Uterus (tissue), 4 donors: ENCODE data around the gene RAB7A. TPM values are rescaled to one million over a fixed set of nuclear protein-coding genes. Genes with fewer than 3 reads are reported as not detected.

Experiments
- DNase-seq, 2 donors: peaks; one replicate each; pipeline ENCODE4 v3.0.0-alpha.2; 2019 to 2020
- H3K27ac ChIP-seq, 2 donors: fragments of 200-600 bp; sonication (generic); 1 replicate in 1 of 2; 2 replicates in 1 of 2; pipeline ENCODE4 v1.5.1; 2016 to 2018
- H3K27me3 ChIP-seq, 2 donors: fragments of 200-600 bp; sonication (generic); one replicate each; pipeline ENCODE4 v1.5.1; 2018 to 2019; ENCODE audit warnings: control low read depth in 1 of 2
- H3K36me3 ChIP-seq, 2 donors: fragments of 200-600 bp; sonication (generic); one replicate each; pipeline ENCODE4 v1.5.1; 2019; ENCODE audit warnings: control low read depth in 1 of 2
- H3K4me1 ChIP-seq, 2 donors: fragments of 200-600 bp; sonication (generic); one replicate each; pipeline ENCODE4 v1.5.1; 2018 to 2019; ENCODE audit warnings: control low read depth in 1 of 2
- H3K4me3 ChIP-seq, 2 donors: fragments of 200-600 bp; sonication (generic); 1 replicate in 1 of 2; 2 replicates in 1 of 2; pipeline ENCODE4 v1.5.1; 2018 to 2019; ENCODE audit warnings: mild to moderate bottlenecking in 1 of 2
- H3K9me3 ChIP-seq, 2 donors: fragments of 200-600 bp; sonication (generic); one replicate each; pipeline ENCODE4 v1.5.1; 2019; ENCODE audit warnings: control low read depth in 1 of 2
- CTCF ChIP-seq, 4 experiments: fragments of 200-600 bp in 2 of 4; fragments of 450-650 bp in 2 of 4; sonication (generic) in 2 of 4; IDR thresholded peaks; one replicate each; pipeline ENCODE4 v1.5.1; 2016 to 2019; ENCODE audit warnings: antibody characterized with exemption in 4 of 4, mild to moderate bottlenecking in 2 of 4, moderate library complexity in 1 of 4
- POLR2A ChIP-seq, 2 donors: fragments of 450-650 bp; IDR thresholded peaks; one replicate each; pipeline ENCODE4 v1.6.1; 2016; ENCODE audit warnings: antibody characterized with exemption in 2 of 2, mild to moderate bottlenecking in 1 of 2, moderate library complexity in 1 of 2
- intact Hi-C: fragments of 100-400 bp; cut with DNase I; formaldehyde crosslinking; loops from one replicate; pipeline ENCODE4 v1.15.1; 2023; ENCODE audit warnings: low total_unique reads
- total RNA-seq, 4 donors: library from RNA; depleted of rRNA in 3 of 4; stranded (reverse); fragments of >200 nt in 3 of 4; gene quantifications; one replicate each; pipeline versions ENCODE4 v1.1.0 to v1.2.4, GENCODE V29; 2014 to 2023
- donor health status: DM: yes; HTN: yes; CAD: no.

Gene RAB7A
- total RNA-seq, 4 donors from 2014 or later, result 32.8 to 224 (median 70.6) TPM

DNA sequence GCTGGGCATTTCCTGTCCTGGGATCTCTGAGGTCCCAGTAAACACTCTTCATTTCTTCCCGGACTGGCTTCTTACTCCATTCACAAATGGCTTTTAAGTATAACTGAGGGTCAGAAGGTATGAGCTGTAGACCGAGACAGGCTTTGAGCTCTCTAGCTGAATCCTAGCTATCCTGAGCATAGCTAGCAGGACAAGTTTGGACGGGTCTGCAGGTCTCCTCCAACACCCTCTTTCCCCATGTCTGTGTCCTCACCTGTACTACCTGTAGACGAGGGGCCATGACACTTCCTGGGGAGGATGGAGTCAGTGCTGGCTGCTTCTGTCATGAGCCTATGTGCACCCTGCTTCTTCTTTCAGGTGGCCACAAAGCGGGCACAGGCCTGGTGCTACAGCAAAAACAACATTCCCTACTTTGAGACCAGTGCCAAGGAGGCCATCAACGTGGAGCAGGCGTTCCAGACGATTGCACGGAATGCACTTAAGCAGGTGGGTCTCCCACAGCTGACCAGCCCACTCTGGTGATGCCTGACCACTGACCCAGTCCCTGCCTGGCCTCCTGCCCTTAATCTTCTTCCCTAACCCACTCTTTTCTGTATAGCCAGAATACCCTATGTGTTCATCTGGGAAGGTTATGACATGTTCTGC lies 81.3 kb downstream of the RAB7A start:
- Histone ChIP-seq H3K27ac (no peak overlapping the region), H3K4me3 (no peak overlapping the region), H3K36me3 (no peaks in the 10 kb centered on the region), H3K9me3 (no peaks in the 10 kb centered on the region), H3K27me3 (no peaks in the 10 kb centered on the region), H3K4me1 (peaks cover 0 to 5% of the 10 kb centered on the region in 2 donors)
- intact Hi-C loops, result no loop called here
- no peak for DNase-seq
- TF ChIP-seq CTCF (IDR thresholded peaks at IDR 0.05) (no peak), POLR2A (IDR thresholded peaks at IDR 0.05) (no peak)

DNA sequence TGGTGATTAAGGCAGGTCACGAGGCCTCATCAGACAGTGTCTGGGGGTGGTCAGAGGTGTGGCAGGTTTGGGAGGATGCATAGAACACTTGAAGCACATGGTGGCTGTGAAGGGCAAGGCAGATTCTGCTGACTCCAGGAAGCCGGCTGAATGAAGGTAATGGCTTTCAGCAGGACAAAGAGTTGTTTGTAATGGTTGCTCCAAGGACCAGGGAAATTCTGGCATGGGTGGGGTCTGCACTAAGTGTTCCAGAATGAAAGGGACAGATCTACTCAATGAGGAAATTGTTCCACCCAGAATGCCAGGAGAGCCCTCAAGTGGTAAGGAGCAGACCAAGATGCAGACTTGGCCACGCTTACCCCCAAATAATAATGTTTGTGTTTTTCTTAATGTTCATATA lies 82.7 kb downstream of the RAB7A start:
- H3K9me3 ChIP-seq, result no peaks in the 10 kb centered on the region
- intact Hi-C loops, result no loop called here
- no peak overlapping the region for H3K27ac ChIP-seq
- H3K4me1 ChIP-seq, result peaks cover 0 to 4% of the 10 kb centered on the region in 2 donors
- DNase-seq, result no peak
- TF ChIP-seq POLR2A (IDR thresholded peaks at IDR 0.05) (no peak), CTCF (IDR thresholded peaks at IDR 0.05) (no peak)
- no peaks in the 10 kb centered on the region for H3K27me3 ChIP-seq
- H3K36me3 ChIP-seq, result no peaks in the 10 kb centered on the region
- H3K4me3 ChIP-seq, result no peak overlapping the region

- no peak for DNase-seq
- no peaks in the 10 kb centered on the region for H3K4me1 ChIP-seq
- peak overlapping the region; percentile 15 to 38 for H3K27ac ChIP-seq
- TF ChIP-seq POLR2A (IDR thresholded peaks at IDR 0.05), result peak in 1 of 2 donors; percentile 5
- TF ChIP-seq CTCF (IDR thresholded peaks at IDR 0.05), result no peak
- H3K36me3 ChIP-seq, result no peaks in the 10 kb centered on the region
- intact Hi-C loops, result no loop called here
- no peak overlapping the region for H3K4me3 ChIP-seq
- no peaks in the 10 kb centered on the region for H3K27me3 ChIP-seq
- no peaks in the 10 kb centered on the region for H3K9me3 ChIP-seq
Observed at GRCh38 chr3:128813097-128813496, 87.1 kb downstream of the RAB7A start.

DNA sequence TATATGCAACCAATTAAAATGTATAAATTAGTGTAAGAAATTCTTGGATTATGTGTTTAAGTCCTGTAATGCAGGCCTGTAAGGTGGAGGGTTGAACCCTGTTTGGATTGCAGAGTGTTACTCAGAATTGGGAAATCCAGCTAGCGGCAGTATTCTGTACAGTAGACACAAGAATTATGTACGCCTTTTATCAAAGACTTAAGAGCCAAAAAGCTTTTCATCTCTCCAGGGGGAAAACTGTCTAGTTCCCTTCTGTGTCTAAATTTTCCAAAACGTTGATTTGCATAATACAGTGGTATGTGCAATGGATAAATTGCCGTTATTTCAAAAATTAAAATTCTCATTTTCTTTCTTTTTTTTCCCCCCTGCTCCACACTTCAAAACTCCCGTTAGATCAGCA lies 88.1 kb downstream of the RAB7A start:
- H3K36me3 ChIP-seq, result no peaks in the 10 kb centered on the region
- no peak overlapping the region for H3K27ac ChIP-seq
- intact Hi-C loops, result no loop called here

More for the DNA sequence above, 88.1 kb downstream of the RAB7A start:
- no peak for TF ChIP-seq CTCF (IDR thresholded peaks at IDR 0.05)
- no peak for TF ChIP-seq POLR2A (IDR thresholded peaks at IDR 0.05)
- Histone ChIP-seq H3K27me3 (no peaks in the 10 kb centered on the region), H3K9me3 (no peaks in the 10 kb centered on the region), H3K4me3 (no peak overlapping the region), H3K4me1 (no peaks in the 10 kb centered on the region)
- DNase-seq, result no peak
